NCI-H2107 treated with DMSO at 0.1 percent for 48 hours (cell line): ENCODE measurements around the gene PAIP1.
"Not testable (repeated sequence)": the region's sequence is repeated elsewhere in the genome, so short reads cannot be mapped to it uniquely, and the experiment has no call there.

Source experiments
- DNase-seq: peaks from one replicate; lab custom pipeline; 2025; ENCODE audit not compliant: unreplicated experiment; lab: John Stamatoyannopoulos, UW

Gene PAIP1

GRCh38 chr5:43520615-43521014 lies 36.3 kb downstream of the PAIP1 start:
- no peak for DNase-seq

- DNase-seq = no peak
These were observed 41.2 kb downstream of the PAIP1 start for GRCh38 chr5:43515678-43516048.

GRCh38 chr5:43514816-43515677 lies 41.8 kb downstream of the PAIP1 start, which contains the start of gene C5orf34:
Gene C5orf34 (minus strand): TSS chr5:43515148. CDS start chr5:43509339, 5,809 bp downstream.
- DNase-seq = peak; percentile 94

GRCh38 chr5:43514471-43514815 lies 42.4 kb downstream of the PAIP1 start:
- DNase-seq = peak; percentile 66

GRCh38 chr5:43514025-43514424 lies 42.9 kb downstream of the PAIP1 start:
- DNase-seq = no peak

GRCh38 chr5:43511062-43511461 lies 45.8 kb downstream of the PAIP1 start:
- DNase-seq = not testable (repeated sequence)

GRCh38 chr5:43498581-43498980 lies 58.3 kb downstream of the PAIP1 start:
- DNase-seq = no peak

GRCh38 chr5:43497311-43498104 lies 59.4 kb downstream of the PAIP1 start:
- DNase-seq = no peak

- DNase-seq = no peak
These were observed 65.6 kb downstream of the PAIP1 start for GRCh38 chr5:43491326-43491725.

- no peak for DNase-seq
These were observed 70.5 kb downstream of the PAIP1 start for GRCh38 chr5:43486353-43486752.

GRCh38 chr5:43485406-43485805 lies 71.5 kb downstream of the PAIP1 start:
- DNase-seq = no peak

GRCh38 chr5:43484106-43484849 lies 72.6 kb downstream of the PAIP1 start:
- DNase-seq = peak; percentile 81

GRCh38 chr5:43483298-43484105 lies 73.4 kb downstream of the PAIP1 start, which contains the start of gene TMEM267:
Gene TMEM267 (minus strand): TSS chr5:43483865. CDS start chr5:43453969, 29,896 bp downstream.
- DNase-seq = peak; percentile 87

GRCh38 chr5:43482490-43483297 lies 74.2 kb downstream of the PAIP1 start:
- DNase-seq = no peak
